AG04449 (cell line): ENCODE results near the gene ITPR3.

Experiments
- CTCF ChIA-PET: fragments of 350-600 bp; formaldehyde crosslinking; extraction: SDS; loops from one replicate; lab custom pipeline; 2021; ENCODE audit warnings: antibody characterized with exemption; lab: Yijun Ruan, JAX
- POLR2A ChIA-PET: fragments of 400-600, 350-600 bp; formaldehyde crosslinking; extraction: SDS; loops from one replicate; lab custom pipeline; 2020; ENCODE audit warnings: antibody characterized with exemption, inconsistent platforms; lab: Yijun Ruan, JAX
- DNase-seq: peaks from one replicate; pipeline ENCODE4 v3.0.0-alpha.2; 2010; ENCODE audit warnings: low read depth, low spot score
- H3K4me3 ChIP-seq: 2 replicates; pipeline ENCODE4 v1.5.1; 2011; ENCODE audit warnings: low read depth, mild to moderate bottlenecking, control low read depth, low read length
- CTCF ChIP-seq: IDR thresholded peaks from one replicate; pipeline ENCODE4 v1.5.1; 2011; ENCODE audit warnings: mild to moderate bottlenecking, moderate library complexity, low read length, control low read depth, inconsistent platforms; ENCODE audit not compliant: insufficient read depth; ENCODE audit errors: missing control alignments

Gene ITPR3

GRCh38 chr6:33731035-33731434, 109.9 kb downstream of the ITPR3 start:
- DNase-seq = no peak
- no peak overlapping the region for H3K4me3 ChIP-seq
- ChIA-PET POLR2A (no interaction called here), CTCF (interaction anchor here (1.3 to 12.0 kb wide), 3 partner anchors 12 to 424 kb away, joined by 3 to 104 read pairs (median 5); no protein-coding TSS in a partner anchor)
- no peak for TF ChIP-seq CTCF

- no peak for DNase-seq
- no peak overlapping the region for H3K4me3 ChIP-seq
- ChIA-PET POLR2A (no interaction called here), CTCF (interaction anchor here (0.8 to 12.0 kb wide), 6 partner anchors 10 to 432 kb away, joined by 3 to 104 read pairs (median 4); no protein-coding TSS in a partner anchor)
- TF ChIP-seq CTCF = no peak
Observed at GRCh38 chr6:33731751-33732282, 110.7 kb downstream of the ITPR3 start.

DNA sequence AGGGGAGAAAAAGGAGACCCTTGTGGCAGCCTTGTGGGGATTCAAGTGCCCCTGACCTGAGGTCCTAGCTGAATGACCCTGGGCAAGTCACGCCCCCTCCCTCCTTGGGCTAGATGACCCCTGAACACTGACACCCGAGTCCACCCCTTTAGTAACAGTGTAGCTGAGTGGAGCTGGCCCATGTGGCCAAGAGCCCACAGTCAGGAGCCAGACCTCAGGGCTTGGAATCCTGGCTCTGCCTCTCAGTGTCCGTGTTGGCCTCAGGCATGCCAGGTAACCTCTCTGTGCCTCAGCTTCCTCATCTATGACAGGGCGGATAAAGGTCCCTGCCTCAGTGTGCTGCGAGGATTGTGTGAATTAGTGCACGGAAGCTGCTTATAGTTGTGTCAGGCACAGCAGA, 111.3 kb downstream of the ITPR3 start:
- TF ChIP-seq CTCF = no peak
- ChIA-PET POLR2A (no interaction called here), CTCF (interaction anchor here (1.1 to 12.0 kb wide), 4 partner anchors 10 to 431 kb away, joined by 3 to 104 read pairs (median 4); no protein-coding TSS in a partner anchor)
- H3K4me3 ChIP-seq = no peak overlapping the region
- no peak for DNase-seq

DNA sequence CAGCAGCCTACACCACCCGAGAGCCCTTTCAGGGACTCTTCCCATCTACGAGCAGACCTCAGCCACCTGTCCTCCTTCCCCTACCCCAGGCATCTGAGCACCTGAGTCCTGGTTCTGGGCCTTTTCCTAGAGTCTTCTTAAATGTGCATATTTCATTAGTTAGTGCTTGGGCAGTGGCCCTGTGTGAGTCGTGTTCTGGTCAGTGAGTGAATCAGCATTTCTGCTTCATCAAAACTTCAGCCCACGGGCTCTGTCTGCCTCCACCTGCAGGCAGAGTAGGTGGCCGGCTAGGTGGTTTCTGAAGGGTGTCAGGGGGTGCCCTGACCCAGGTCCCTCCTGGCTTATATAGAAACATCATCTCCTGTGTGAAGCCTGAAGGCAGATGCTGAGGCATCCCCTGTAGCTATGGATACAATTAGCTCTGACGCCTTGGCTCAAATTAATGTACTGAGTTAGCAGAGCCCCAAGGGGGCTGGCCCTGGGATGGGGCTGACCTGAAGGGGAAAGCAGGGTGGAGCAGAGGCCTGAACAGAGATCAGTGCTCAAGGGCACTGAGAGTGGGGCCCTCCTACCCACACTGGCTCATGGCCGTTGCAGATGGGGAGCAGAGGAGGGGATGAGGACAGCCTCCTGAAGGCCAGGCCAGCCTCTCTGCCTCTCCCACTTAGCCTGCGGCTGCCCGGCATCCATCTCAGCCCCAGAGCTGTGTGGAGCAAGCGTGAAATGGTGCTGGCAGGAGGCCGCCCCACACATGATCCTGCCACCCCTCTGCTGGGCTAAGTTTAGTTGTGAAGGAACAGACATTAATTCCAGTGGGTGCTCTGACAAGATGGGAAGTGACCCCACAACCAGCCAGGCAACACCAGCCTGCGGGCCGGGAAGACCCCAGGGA, 111.9 kb downstream of the ITPR3 start:
- H3K4me3 ChIP-seq = no peak overlapping the region
- ChIA-PET CTCF (interaction anchor here (1.1 to 12.0 kb wide), 3 partner anchors 10 to 430 kb away, joined by 3 to 104 read pairs (median 3); no protein-coding TSS in a partner anchor), POLR2A (no interaction called here)
- no peak for DNase-seq
- no peak for TF ChIP-seq CTCF

GRCh38 chr6:33733709-33734007, 112.5 kb downstream of the ITPR3 start:
- POLR2A ChIA-PET = no interaction called here
- H3K4me3 ChIP-seq = no peak overlapping the region
- DNase-seq = no peak
- TF ChIP-seq CTCF = no peak
- CTCF ChIA-PET = interaction anchor here (1.6 to 12.0 kb wide), 2 partner anchors 10 kb away, joined by 13 to 104 read pairs; no protein-coding TSS in a partner anchor

- TF ChIP-seq CTCF = no peak
- CTCF ChIA-PET = interaction anchor here (1.0 to 1.6 kb wide), 4 partner anchors 9 to 33 kb away, joined by 3 to 13 read pairs (median 6); no protein-coding TSS in a partner anchor
- no peak overlapping the region for H3K4me3 ChIP-seq
- DNase-seq = no peak
- POLR2A ChIA-PET = interaction anchor here (0.6 kb wide), 1 partner anchor 10 kb away, joined by 3 read pairs; no protein-coding TSS in a partner anchor
Observed at GRCh38 chr6:33735216-33735615, 114.1 kb downstream of the ITPR3 start.
